Activated CD4-positive, alpha-beta memory T cell treated with anti-CD3 and anti-CD28 coated beads for 36 hours (primary cell): ENCODE data around the gene FOXS1. TPM values are rescaled to one million over a fixed set of nuclear protein-coding genes. Genes with fewer than 3 reads are reported as not detected.

Experiments
- CTCF ChIA-PET: fragments of 350-600 bp; sonication (Branson Sonifier 250); formaldehyde crosslinking; loops from one replicate; lab custom pipeline; 2021; ENCODE audit warnings: antibody characterized with exemption, inconsistent platforms; lab: Charles Lee
- POLR2A ChIA-PET: fragments of 350-600 bp; sonication (Branson Sonifier 250); formaldehyde crosslinking; loops from one replicate; lab custom pipeline; 2021; ENCODE audit warnings: antibody characterized with exemption; lab: Charles Lee
- DNase-seq: peaks from one replicate; pipeline ENCODE4 v3.0.0-alpha.2; 2020
- H3K27ac Mint-ChIP-seq: one replicate; pipeline ENCODE4 v1.8.0; 2021; ENCODE audit warnings: mixed read lengths
- H3K27me3 Mint-ChIP-seq: one replicate; pipeline ENCODE4 v1.8.0; 2021; ENCODE audit warnings: mixed read lengths
- H3K36me3 Mint-ChIP-seq: one replicate; pipeline ENCODE4 v1.8.0; 2021; ENCODE audit warnings: mixed read lengths
- H3K4me1 Mint-ChIP-seq: one replicate; pipeline ENCODE4 v1.8.0; 2021; ENCODE audit warnings: low read depth, mixed read lengths
- H3K4me3 Mint-ChIP-seq: one replicate; pipeline ENCODE4 v1.8.0; 2021; ENCODE audit warnings: mild to moderate bottlenecking, mixed read lengths
- H3K9me3 Mint-ChIP-seq: one replicate; pipeline ENCODE4 v1.8.0; 2021; ENCODE audit warnings: mixed read lengths
- intact Hi-C: fragments of 100-400 bp; cut with micrococcal nuclease; formaldehyde crosslinking; loops from one replicate; pipeline ENCODE4 v1.15.1; 2023
- total RNA-seq, 2 experiments: library from RNA; stranded (reverse); gene quantifications; one replicate each; pipeline ENCODE4 v1.2.3, GENCODE V29; 2021

FOXS1 gene
- total RNA-seq, 2 experiments from 2014 or later = not detected

DNA sequence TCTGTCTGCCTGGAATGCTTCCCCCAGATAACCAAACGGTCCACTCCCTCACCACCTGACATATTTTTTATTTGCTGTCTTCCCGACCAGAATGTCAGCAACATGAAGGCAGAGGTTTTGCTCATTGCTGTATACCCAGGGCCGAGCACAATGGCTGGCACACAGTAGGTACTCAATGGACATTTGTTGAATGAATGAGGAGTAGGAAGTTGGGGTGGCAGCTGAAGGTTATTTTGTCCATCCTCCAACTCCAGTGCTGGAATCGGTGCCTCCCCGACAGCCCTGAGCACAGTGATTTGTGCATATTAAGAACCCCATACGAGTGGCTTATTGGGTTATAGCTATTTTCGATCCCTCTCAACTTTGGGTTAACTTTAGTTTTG, 14.6 kb upstream of the FOXS1 start:
- Mint-ChIP-seq H3K9me3 (no peaks in the 10 kb centered on the region), H3K27me3 (peaks cover 14% of the 10 kb centered on the region), H3K27ac (no peak overlapping the region), H3K4me1 (peaks cover 4% of the 10 kb centered on the region), H3K36me3 (no peaks in the 10 kb centered on the region), H3K4me3 (no peak overlapping the region)
- CTCF ChIA-PET = interaction anchor here (1.2 to 2.4 kb wide), 5 partner anchors 13 to 231 kb away, joined by 3 to 6 read pairs (median 6); partner anchors contain the start of gene PDRG1
- POLR2A ChIA-PET = no interaction called here
- DNase-seq = no peak
- intact Hi-C loops = no loop called here

DNA sequence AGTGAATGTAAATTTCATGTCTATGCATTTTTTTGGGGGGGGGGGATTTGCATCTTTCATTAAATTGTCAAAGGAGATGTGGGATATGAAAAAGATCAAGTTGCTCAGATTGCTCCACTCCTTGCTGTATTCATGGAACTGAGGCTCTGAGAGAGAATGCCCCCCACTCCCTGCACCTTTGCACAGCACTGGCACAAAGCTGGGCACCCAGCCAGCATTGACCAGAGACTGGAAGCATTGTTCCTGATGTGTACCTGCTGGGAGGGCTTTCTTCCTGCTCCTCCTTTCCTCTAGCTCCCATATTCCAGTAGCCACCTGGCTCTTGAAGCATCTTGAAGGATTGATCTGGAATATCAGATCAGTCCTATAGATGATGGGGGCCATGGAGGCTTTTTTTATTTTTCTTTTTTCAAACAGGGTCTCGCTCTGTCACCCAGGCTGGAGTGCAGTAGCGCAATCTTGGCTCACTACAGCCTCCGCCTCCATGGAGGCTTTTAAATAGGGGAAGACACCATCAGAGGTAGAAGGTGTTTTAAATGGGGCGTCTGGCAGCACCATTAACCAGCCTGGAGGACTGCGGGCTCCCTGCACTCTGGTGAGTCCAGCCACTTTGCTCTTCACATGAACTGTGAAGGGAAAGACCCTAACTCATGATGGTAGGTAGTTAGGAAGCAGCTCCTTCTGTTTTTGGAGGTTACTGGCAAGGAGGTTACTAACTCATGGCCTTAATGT, 14.0 kb upstream of the FOXS1 start:
- DNase-seq = no peak
- intact Hi-C loops = no loop called here
- ChIA-PET CTCF (interaction anchor here (1.2 to 2.4 kb wide), 6 partner anchors 8 to 232 kb away, joined by 3 to 6 read pairs (median 4); partner anchors contain the start of gene PDRG1), POLR2A (no interaction called here)
- Mint-ChIP-seq H3K27me3 (peaks cover 14% of the 10 kb centered on the region), H3K9me3 (no peaks in the 10 kb centered on the region), H3K4me1 (peaks cover 4% of the 10 kb centered on the region), H3K36me3 (no peaks in the 10 kb centered on the region), H3K27ac (no peak overlapping the region), H3K4me3 (no peak overlapping the region)

DNA sequence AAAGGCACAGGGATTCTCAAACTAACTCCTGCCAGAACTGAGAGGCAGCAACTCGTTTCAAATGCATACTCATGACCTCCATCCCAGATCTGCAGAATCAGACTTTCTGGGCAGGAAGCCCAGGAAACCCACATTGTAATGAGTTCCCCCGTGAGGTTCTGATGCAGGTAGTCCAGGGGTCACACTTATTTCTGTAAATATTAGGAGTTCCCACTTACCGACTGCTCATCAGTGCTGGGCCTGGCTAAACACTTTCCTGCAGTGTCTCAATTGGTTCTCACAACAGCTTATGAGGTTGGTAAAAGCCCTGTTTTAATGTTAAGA, 13.3 kb upstream of the FOXS1 start:
- Mint-ChIP-seq H3K4me1 (peaks cover 4% of the 10 kb centered on the region), H3K27me3 (peaks cover 14% of the 10 kb centered on the region), H3K4me3 (no peak overlapping the region), H3K36me3 (no peaks in the 10 kb centered on the region), H3K27ac (no peak overlapping the region), H3K9me3 (no peaks in the 10 kb centered on the region)
- ChIA-PET POLR2A (no interaction called here), CTCF (interaction anchor here (1.4 to 2.4 kb wide), 2 partner anchors 8 to 12 kb away, joined by 3 to 6 read pairs; no protein-coding TSS in a partner anchor)
- intact Hi-C loops = no loop called here
- no peak for DNase-seq

DNA sequence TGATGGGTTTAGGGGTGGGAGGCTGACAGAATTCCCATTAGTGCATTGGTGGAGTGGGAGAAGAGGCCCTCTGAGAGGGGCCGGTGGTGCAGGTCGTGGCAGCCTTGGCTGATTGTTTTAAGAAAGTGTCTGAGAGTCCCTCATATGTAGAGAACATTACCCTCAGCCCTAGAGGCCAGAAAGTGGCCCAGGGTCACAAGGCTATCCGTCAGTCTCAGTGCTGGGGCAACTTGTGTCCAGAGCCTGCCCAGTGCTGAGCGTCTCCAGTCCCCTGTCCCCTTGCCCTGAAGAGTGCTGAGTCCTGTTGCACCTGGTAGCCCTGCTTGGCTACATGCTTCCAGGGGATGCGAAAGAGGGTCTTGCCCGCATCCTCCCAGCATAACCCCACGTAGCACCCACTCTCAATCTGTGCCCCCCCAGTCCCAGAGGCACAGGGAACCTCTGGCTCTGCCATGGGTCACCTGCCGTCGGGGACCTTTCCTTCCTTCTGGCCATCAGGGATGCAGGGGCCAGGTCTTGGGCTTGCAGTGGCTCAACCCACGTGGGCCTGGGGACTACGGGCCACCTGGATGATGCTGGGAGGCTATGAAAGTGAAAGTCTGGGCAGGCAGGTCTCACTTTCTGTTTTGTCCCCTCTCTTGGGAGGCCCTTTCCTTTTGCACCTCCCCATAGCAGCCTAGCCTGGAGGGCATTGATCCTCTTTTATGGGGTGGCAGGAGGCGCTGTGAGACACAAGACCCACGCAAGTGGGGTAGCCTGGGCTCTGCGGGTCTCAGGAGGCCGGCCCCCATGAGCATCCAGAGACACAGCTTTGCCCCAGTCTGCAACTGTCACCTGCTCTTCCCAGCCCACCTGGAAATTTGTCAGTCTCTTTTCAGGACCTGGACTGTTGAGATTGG, 12.7 kb upstream of the FOXS1 start:
- Mint-ChIP-seq H3K27me3 (peaks cover 14% of the 10 kb centered on the region), H3K4me1 (peaks cover 4% of the 10 kb centered on the region), H3K4me3 (no peak overlapping the region), H3K36me3 (no peaks in the 10 kb centered on the region), H3K27ac (no peak overlapping the region), H3K9me3 (no peaks in the 10 kb centered on the region)
- ChIA-PET POLR2A (no interaction called here), CTCF (interaction anchor here (1.4 to 2.4 kb wide), 2 partner anchors 7 to 11 kb away, joined by 3 to 6 read pairs; no protein-coding TSS in a partner anchor)
- DNase-seq = no peak
- intact Hi-C loops = no loop called here

DNA sequence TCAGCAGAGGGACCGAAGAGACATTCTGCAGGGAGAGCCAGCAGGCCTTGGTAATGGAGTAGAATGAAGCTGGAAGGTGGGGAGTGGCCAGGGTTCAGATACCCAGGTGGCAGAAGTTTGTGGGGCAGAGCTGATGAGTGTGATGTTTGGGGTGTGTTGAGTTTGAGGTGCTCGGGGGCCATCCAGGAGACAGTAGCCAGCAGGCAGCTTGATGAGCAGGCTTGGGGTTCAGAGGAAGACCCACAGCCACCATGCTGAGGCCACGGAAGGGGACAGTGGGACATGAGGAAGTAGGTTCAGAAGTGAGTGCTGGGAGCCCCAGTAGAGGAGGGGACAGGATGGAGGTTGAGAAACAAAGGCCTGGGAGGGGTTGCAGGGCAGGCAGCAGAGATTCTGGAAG, 11.1 kb upstream of the FOXS1 start:
- DNase-seq = no peak
- Mint-ChIP-seq H3K4me1 (peaks cover 4% of the 10 kb centered on the region), H3K9me3 (no peaks in the 10 kb centered on the region), H3K4me3 (no peak overlapping the region), H3K27me3 (peaks cover 12% of the 10 kb centered on the region), H3K36me3 (no peaks in the 10 kb centered on the region), H3K27ac (no peak overlapping the region)
- POLR2A ChIA-PET = no interaction called here
- intact Hi-C loops = no loop called here
- CTCF ChIA-PET = interaction anchor here (1.5 to 7.7 kb wide), 4 partner anchors 10 to 174 kb away, joined by 6 to 102 read pairs (median 42); partner anchors contain the start of gene PDRG1

DNA sequence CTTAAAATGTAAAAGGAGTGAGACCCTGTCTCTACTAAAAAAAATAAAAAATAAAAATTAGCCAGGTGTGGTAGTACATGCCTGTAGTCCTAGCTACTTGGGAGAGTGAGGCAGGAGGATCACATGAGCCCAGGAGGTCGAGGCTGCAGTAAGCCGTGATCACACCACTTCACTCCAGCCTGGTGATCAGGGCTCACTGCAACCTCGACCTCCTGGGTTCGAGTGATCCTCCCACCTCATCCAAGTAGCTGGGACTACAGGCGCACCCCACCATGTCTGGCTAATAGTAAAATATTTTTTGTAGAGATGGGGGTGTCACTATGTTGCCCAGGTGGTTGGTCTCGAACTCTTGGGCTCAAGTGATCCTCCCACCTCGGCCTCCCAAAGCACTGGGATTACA, 8.1 kb upstream of the FOXS1 start:
- ChIA-PET POLR2A (no interaction called here), CTCF (interaction anchor here (1.1 to 7.7 kb wide), 19 partner anchors 8 to 238 kb away, joined by 3 to 102 read pairs (median 6); partner anchors contain the start of gene PDRG1)
- no peaks in the 10 kb centered on the region for H3K4me1 Mint-ChIP-seq
- no peak for DNase-seq
- H3K27me3 Mint-ChIP-seq = peaks cover 15% of the 10 kb centered on the region
- H3K36me3 Mint-ChIP-seq = no peaks in the 10 kb centered on the region
- no peak overlapping the region for H3K27ac Mint-ChIP-seq
- no peaks in the 10 kb centered on the region for H3K9me3 Mint-ChIP-seq
- intact Hi-C loops = loop anchor here (2.0 kb wide), 1 partner anchor 239 kb away; no protein-coding TSS in a partner anchor
- no peak overlapping the region for H3K4me3 Mint-ChIP-seq

DNA sequence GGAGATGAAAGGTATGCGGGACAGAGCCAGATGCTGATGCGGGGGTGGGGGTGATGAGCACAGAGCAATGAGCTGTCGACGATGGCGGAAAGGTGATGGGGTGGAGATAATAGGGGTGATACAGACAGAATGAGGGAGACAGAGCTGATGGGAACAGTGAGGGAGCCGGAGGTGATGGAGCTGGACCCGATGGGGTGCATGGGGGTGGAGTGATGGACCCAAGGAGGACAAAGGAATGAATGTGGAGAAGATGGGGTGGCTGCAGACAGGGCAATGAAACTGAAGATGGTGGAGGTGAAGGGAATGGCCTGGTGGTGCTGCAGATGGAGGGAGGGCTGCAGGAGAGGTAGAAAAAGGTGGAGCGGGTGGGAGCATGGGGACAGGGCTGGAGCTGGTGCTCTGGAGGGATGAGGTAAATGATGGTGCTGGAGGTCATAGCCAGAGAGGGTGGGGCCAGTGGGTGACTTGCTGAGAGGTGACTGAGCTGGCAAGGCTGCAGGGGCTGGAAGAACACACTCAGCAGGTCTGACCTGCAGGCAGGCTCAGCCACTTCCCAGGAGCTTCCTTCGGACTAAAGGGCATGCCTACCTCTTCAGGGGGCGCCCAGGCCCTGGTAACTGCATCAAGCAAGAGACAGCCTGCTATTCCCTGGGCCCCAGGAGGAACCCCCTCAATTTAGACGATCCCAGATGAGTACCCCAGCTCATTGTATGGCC, 6.0 kb upstream of the FOXS1 start:
- intact Hi-C loops = no loop called here
- Mint-ChIP-seq H3K27ac (no peak overlapping the region), H3K4me3 (no peak overlapping the region), H3K4me1 (no peaks in the 10 kb centered on the region), H3K9me3 (no peaks in the 10 kb centered on the region), H3K36me3 (no peaks in the 10 kb centered on the region), H3K27me3 (peaks cover 10% of the 10 kb centered on the region)
- POLR2A ChIA-PET = no interaction called here
- CTCF ChIA-PET = interaction anchor here (0.8 to 7.7 kb wide), 18 partner anchors 8 to 671 kb away, joined by 3 to 102 read pairs (median 4); partner anchors contain the start of gene PDRG1
- no peak for DNase-seq

DNA sequence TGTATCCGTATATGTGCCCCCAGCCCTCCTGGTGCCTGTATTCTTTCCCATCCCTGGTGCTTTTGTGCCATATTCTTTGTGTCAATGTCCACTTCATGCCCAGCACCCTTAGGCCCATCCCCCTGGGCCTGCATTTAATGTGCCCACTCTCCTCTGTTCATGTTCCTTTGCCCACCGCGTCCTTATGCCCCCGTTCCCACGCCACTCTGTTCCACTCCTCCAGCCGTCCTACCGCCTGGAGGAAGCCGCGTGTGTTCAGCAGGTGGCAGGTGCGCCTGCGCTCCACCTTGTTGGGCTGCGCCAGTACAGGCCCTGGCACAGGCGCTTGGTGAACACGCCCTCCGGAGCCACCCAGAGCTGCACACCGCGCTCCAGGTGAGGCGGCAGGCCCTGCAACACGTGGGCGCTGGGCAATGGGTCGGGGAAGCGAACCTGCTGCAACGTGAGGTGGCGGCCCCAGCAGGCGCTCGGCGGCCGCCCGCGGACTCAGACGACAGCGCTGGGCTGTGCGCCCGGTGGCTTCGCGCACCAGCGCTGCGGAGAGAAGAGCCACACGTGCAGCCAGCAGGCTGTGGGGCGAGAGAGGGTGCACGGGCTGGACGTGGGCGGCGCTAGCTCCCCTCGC, 4.0 kb upstream of the FOXS1 start:
- Mint-ChIP-seq H3K36me3 (no peaks in the 10 kb centered on the region), H3K4me3 (no peak overlapping the region), H3K9me3 (no peaks in the 10 kb centered on the region), H3K4me1 (no peaks in the 10 kb centered on the region), H3K27me3 (peaks cover 10% of the 10 kb centered on the region), H3K27ac (no peak overlapping the region)
- POLR2A ChIA-PET = no interaction called here
- DNase-seq = no peak
- CTCF ChIA-PET = interaction anchor here (0.7 to 7.7 kb wide), 4 partner anchors 26 to 242 kb away, joined by 3 to 102 read pairs (median 5); partner anchors contain the start of gene PDRG1
- intact Hi-C loops = no loop called here

DNA sequence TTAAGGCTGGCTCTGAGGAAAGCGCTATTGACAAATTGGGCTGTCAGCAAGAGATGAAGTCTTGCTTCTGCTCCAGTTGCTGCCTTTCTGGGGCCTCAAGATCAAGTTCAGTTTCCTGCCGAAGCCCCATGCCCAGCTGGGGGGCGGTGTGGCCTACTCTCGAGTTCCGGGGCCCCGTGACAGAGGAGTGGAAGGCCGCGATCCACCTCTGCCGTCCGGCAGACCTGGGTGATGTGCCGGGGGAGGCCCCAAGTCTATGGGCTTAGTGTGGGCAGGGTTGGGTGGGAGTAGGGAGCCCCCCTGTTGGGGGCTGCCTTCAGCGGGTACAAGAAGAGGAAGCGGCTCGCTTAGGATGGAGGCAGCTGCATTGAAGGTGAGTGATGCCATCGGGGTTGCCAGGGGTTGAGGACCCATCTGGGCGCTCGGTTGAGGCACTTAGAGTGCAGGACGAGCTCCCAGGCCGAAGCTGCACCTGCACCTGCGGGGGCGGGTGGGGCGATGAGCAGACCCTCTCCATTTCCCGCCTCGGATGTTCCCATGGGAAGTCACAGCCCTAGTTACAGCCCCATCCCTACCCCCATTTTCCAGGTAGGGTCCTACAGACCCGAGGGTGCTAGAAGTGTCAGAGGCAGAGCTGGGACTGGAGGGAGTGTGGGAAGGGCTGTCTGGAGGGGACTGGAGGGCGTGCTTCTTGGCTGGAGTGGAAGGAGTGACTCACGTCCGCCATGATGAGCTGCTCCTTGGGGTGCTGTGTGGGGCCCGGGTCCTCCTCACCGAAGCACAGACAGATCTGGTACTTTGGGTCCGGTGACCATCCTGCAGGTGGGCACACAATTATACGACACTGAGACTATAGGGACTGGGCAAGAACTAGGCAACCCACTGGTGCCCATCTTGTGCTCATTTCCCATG, 2.9 kb upstream of the FOXS1 start:
- no peak overlapping the region for H3K4me3 Mint-ChIP-seq
- CTCF ChIA-PET = interaction anchor here (0.6 to 4.0 kb wide), 6 partner anchors 11 to 254 kb away, joined by 3 to 56 read pairs (median 6); no protein-coding TSS in a partner anchor
- H3K27me3 Mint-ChIP-seq = peaks cover 10% of the 10 kb centered on the region
- H3K36me3 Mint-ChIP-seq = no peaks in the 10 kb centered on the region
- POLR2A ChIA-PET = no interaction called here
- no peak for DNase-seq
- no peaks in the 10 kb centered on the region for H3K9me3 Mint-ChIP-seq
- intact Hi-C loops = no loop called here
- no peak overlapping the region for H3K27ac Mint-ChIP-seq
- H3K4me1 Mint-ChIP-seq = no peaks in the 10 kb centered on the region

DNA sequence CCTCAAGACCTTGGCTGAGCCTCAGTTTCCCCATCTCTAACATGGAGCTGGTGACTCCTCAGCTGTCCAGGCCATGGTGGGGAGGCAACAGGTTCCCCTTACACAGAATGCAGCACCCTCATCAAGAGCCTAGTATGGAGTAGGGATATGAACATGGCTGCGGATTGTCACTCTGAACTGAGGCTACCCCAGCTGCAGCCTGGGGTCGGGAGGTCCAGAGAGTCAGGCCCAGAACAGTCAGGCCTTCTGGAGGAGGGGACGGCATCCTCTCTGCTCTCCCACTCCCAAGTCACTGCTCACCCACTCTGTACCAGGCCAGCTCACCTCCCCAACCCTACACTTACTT, 1.4 kb upstream of the FOXS1 start:
- no peak overlapping the region for H3K27ac Mint-ChIP-seq

More for the DNA sequence above, 1.4 kb upstream of the FOXS1 start:
- ChIA-PET CTCF (interaction anchor here (0.7 to 4.0 kb wide), 36 partner anchors 8 to 559 kb away, joined by 3 to 56 read pairs (median 5); partner anchors contain the start of genes DUSP15, HCK, MYLK2 and PDRG1), POLR2A (no interaction called here)
- H3K4me3 Mint-ChIP-seq = no peak overlapping the region
- no peaks in the 10 kb centered on the region for H3K9me3 Mint-ChIP-seq
- intact Hi-C loops = loop anchor here (1.0 kb wide), 1 partner anchor 23 kb away; no protein-coding TSS in a partner anchor
- no peaks in the 10 kb centered on the region for H3K4me1 Mint-ChIP-seq
- no peak for DNase-seq
- H3K27me3 Mint-ChIP-seq = peaks cover 10% of the 10 kb centered on the region
- H3K36me3 Mint-ChIP-seq = no peaks in the 10 kb centered on the region
